Stimulated activated CD8-positive, alpha-beta memory T cell treated with anti-CD3 and anti-CD28 coated beads, Interleukin-2, amount 100 ng/mL, for 1 hour (primary cell): ENCODE results near the gene PDXK.

Experiments used
- DNase-seq, 2 donors: peaks; one replicate each; pipeline ENCODE4 v3.0.0-alpha.2; 2020; ENCODE audit warnings: low read depth in 2 of 2

The PDXK gene

DNA sequence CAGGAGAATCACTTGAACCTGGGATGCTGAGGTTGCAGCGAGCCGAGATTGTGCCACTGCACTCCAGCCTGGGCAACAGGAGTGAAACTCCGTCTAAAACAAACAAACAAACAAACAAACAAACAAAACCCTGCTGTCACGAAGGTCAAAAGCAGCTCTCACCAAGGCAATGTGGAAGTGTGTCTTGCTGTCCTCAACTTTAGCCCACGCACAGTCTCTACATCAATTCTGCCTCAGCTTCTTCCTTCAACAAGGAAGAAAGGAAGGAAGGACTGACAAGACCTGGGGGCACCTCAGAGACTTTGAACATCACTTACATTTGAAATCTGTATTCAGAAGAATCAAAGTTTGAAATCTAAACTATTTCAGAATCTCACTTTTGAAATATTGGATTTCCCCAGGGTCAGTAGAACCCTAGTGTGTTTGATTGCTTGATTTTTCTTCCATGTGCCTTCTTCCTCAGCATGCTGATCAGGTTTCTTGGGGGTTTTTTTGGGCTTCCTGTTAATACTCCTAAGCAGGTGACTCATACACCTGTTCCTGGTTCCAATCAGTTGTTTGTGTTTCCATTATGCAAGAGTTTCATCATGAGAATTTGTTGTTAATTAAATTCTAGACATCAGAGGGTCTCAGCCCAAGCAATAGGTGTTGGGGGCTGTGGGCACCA is 63.6 kb downstream of the PDXK start:
- no peak for DNase-seq

- no peak for DNase-seq
Measured at GRCh38 chr21:43783098-43783700, 64.3 kb downstream of the PDXK start.

DNA sequence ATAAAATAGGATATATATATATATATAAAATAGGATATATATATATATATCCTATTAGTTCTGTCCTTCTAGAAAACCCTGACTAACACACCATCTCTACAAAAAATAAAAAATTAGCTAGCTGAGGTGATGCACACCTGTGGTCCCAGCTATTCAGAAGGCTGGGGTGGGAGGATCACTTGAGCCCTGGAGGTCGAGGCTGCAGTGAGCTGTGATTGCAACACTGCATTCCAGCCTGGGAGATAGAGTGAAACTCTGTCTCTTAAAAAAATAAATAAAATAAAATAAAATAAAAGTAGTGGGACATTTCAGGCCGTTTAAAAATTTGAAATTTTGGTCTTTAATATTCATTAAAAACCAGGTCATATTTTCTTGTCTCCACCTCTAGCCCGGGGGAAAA is 66.2 kb downstream of the PDXK start:
- no peak for DNase-seq

DNA sequence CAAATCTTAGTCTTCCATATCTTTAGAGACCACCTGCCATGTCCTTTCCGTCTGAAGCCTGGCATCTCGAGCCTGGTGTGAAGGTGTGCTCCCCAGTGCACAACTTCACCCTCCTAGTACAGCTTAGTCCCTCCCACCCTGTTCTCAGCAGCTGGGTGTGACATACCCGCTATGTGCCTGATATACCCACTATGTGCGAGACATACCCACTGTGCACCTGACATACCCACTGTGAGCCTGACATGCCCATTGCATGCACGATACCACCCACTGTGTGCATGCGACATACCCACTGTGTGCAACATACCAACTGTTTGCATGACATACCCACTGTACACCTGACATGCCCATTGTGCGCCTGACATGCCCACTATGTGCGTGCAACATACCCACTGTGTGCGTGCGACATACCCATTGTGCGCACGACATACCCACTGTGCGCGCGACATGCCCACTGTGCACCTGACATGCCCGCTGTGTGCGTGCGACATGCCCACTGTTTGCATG is 67.4 kb downstream of the PDXK start:
- DNase-seq, result no peak

DNA sequence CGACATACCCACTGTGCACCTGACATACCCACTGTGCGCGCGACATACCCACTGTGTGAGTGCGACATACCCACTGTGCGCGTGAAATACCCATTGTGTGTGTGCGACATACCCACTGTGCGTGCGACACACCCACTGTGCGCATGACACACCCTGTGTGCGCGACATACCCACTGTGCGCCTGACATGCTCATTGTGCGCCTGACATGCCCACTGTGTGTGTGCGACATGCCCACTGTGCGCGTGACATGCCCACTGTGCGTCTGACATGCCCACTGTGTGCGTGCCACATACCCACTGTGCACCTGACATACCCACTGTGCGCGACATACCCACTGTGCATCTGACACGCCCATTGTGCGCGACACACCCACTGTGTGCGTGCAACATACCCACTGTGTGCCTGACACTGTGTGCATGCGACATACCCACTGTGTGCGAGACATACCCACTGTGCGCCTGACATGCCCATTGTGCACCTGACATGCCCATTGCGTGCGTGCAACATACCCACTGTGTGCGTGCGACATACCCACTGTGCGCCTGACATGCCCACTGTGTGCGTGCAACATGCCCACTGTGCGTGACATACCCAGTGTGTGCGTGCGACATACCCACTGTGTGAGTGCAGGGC is 68.0 kb downstream of the PDXK start:
- DNase-seq, result no peak

- DNase-seq, result peak; percentile 89 to 92
Measured at GRCh38 chr21:43789276-43790009, 70.5 kb downstream of the PDXK start, which contains the start of gene RRP1. Gene RRP1, plus strand, starts transcription at chr21:43789577. Its CDS starts 53 bp downstream, at chr21:43789630.

GRCh38 chr21:43790010-43790524 is 71.1 kb downstream of the PDXK start:
- DNase-seq, result no peak

DNA sequence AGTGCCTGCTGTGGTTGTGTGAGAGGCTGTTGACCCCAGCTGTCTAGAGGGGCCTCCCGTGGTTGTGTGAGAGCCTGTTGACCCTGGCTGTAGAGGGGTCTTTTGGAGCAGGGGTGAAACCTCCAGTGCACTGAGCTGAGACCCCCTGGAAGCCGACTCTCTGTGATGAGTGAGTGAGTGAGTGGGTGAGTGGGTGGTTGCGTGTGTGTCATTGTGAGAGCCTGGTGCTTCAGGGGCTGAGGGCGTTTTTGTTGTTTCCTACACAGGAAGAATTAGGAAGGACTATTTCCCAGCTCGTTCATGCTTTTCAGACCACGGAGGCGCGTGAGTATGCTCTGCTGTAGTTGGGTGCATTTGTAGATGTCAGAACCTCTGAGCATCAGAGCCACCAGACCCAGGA is 73.5 kb downstream of the PDXK start:
- DNase-seq, result no peak

DNA sequence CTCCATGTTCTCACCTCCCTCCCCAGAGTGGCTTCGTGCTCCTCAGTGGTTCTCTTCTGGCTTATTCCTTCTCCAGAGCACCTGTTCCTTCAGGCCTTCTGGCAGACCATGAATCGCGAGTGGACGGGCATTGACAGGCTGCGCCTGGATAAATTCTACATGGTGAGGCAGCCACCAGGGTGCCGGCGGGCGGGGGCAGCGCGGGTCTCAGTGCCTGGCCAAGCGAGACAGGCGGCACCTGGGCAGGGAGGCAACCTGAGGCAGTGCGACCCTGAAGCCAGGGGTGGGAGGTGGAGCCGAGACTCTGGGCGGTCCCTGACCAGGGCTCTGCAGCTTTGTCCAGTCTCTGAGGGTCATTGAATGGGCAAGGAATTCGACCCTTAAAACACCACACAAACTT is 74.3 kb downstream of the PDXK start:
- DNase-seq, result no peak

- DNase-seq, result no peak
Measured at GRCh38 chr21:43794311-43794710, 75.4 kb downstream of the PDXK start.

DNA sequence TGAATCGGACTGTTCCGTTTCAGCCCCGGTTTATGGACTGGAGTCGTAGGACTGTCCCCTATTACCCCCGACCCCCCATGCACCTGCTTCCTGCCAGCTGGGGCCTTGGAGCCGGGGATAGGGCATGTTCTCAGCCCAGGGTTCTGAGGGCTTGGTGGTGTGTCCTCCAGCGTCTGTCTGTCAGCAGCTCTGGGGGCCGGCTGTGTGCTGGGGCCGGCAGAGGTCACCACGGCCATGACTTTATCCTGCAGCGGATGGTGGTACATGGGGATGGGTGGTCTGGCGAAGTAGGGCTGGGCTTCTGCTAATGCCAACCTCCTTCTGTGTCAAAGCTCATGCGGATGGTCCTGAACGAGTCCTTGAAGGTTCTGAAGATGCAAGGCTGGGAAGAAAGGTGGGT is 75.9 kb downstream of the PDXK start:
- DNase-seq, result no peak

- no peak for DNase-seq
Measured at GRCh38 chr21:43797415-43797814, 78.5 kb downstream of the PDXK start.

GRCh38 chr21:43797925-43798715 is 79.2 kb downstream of the PDXK start:
- no peak for DNase-seq

- DNase-seq, result no peak
Measured at GRCh38 chr21:43799301-43799840, 80.4 kb downstream of the PDXK start.

GRCh38 chr21:43800124-43800523 is 81.2 kb downstream of the PDXK start:
- no peak for DNase-seq

DNA sequence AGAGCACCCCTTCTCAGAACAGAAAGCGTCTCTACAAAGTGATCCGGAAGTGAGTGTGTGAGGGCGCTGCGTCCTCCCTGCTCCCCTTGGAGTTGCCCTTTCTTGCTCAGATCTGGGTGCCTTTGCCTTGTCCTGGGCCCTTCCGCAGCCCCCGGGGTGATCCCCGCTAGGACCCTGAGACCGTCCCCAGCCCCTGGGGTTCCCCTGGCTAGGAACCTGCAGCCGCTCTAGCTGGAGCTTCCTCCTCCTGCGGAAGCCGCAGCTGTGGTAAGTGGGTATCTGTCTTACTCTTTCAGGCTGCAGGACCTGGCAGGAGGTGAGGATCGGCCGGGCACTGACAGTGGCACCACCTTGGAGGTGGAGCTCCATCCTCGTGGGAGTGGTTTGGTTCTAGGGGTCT is 81.6 kb downstream of the PDXK start:
- DNase-seq, result no peak

DNA sequence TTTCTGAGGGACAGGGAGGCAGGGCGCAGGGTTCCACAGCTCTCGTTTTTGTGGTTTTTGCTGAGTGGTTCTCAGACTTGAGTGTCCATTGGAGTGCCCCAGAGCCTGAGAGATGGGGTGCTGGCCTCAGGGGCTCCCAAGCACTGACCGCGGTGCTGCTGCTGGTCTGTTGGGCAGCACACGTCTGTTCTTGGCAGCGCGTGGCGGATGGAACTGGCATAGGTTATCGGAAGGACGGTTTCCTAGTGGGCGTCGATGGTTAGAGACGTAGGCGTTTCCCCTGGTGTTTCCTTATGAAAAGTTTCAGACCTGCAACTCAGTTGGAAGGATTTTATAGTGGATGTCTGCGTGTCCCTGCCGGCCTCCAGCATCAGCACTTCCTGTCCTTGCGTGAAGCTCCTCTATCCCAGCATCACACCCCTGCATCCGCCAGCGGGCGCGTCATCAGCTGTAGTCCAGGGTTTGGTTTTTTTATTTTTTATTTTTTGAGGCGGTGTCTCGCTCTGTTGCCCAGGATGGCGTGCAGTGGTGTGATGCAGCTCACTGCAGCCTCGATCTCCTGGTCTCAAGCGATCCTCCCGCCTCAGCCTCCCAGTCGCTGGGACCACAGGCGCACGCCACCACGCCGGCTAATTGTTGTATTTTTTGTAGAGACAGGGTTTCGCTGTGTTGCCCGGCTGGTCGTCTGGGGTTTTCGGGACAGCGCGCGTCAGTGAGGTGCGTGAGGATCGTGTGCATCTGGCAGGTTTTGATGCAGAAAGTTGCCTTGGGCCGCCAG is 82.3 kb downstream of the PDXK start:
- DNase-seq, result no peak

- DNase-seq, result no peak
Measured at GRCh38 chr21:43802713-43803313, 83.9 kb downstream of the PDXK start.

- no peak for DNase-seq
Measured at GRCh38 chr21:43803558-43804300, 84.8 kb downstream of the PDXK start.
